Esophagus muscularis mucosa (tissue), 4 donors: ENCODE results near the gene SPATA9. TPM values are rescaled to one million over a fixed set of nuclear protein-coding genes. Genes with fewer than 3 reads are reported as not detected.

ENCODE experiments used
- DNase-seq: peaks from one replicate; pipeline ENCODE4 v3.0.0-alpha.2; 2017; ENCODE audit errors: extremely low spot score
- H3K27ac ChIP-seq, 4 donors: fragments of 200-600 bp; sonication (generic); replicated peaks in 1 of 4; 1 replicate in 3 of 4; 2 replicates in 1 of 4; pipeline ENCODE4 v1.5.1; 2016 to 2019; ENCODE audit warnings: mild to moderate bottlenecking in 1 of 4
- H3K27me3 ChIP-seq, 4 donors: fragments of 200-600 bp; sonication (generic); one replicate each; pipeline versions ENCODE4 v1.5.1 to v1.6.0; 2016 to 2019
- H3K36me3 ChIP-seq, 4 donors: fragments of 200-600 bp; sonication (generic); one replicate each; pipeline ENCODE4 v1.5.1; 2016 to 2019
- H3K4me1 ChIP-seq, 4 donors: fragments of 200-600 bp; sonication (generic); one replicate each; pipeline ENCODE4 v1.5.1; 2016 to 2019
- H3K4me3 ChIP-seq, 4 donors: fragments of 200-600 bp; sonication (generic); 1 replicate in 2 of 4; 2 replicates in 2 of 4; pipeline ENCODE4 v1.5.1; 2016 to 2019; ENCODE audit warnings: mild to moderate bottlenecking in 4 of 4, moderate library complexity in 1 of 4
- H3K9me3 ChIP-seq, 4 donors: fragments of 200-600 bp; sonication (generic); 1 replicate in 3 of 4; 2 replicates in 1 of 4; pipeline ENCODE4 v1.5.1; 2016 to 2019
- EP300 ChIP-seq: sonication (generic); formaldehyde crosslinking; IDR thresholded peaks from one replicate; pipeline ENCODE4 v1.6.1; 2017; ENCODE audit warnings: antibody characterized with exemption
- POLR2A ChIP-seq: fragments of 450-650 bp; IDR thresholded peaks from one replicate; pipeline ENCODE4 v1.6.1; 2017; ENCODE audit warnings: antibody characterized with exemption, moderate library complexity, mild to moderate bottlenecking, low read depth
- POLR2AphosphoS5 ChIP-seq, 2 donors: sonication (generic); formaldehyde crosslinking; IDR thresholded peaks; one replicate each; pipeline ENCODE4 v1.6.1; 2017; ENCODE audit warnings: antibody characterized with exemption in 2 of 2
- WGBS: methylation state at CpG from one replicate; pipeline ENCODE4 v1.1.5; 2018; 5-methylcytosine and 5-hydroxymethylcytosine counted together
- intact Hi-C: fragments of 100-400 bp; cut with DNase I; formaldehyde crosslinking; loops from one replicate; pipeline ENCODE4 v1.15.1; 2023
- total RNA-seq, 4 donors: library from RNA; depleted of rRNA; stranded (reverse); fragments of >200 nt; gene quantifications; one replicate each; pipeline versions ENCODE4 v1.1.0 to v1.2.1, GENCODE V29; 2016
- TF ChIP-seq, protein P1 (sequence below), 3 experiments: fragments of 200-600 bp in 2 of 3; fragments of 450-650 bp in 1 of 3; sonication (generic) in 2 of 3; IDR thresholded peaks; one replicate each; pipeline ENCODE4 v1.5.1; 2017 to 2019; ENCODE audit warnings: antibody characterized with exemption in 3 of 3, mild to moderate bottlenecking in 2 of 3, moderate library complexity in 1 of 3

The SPATA9 gene
- total RNA-seq, 4 donors from 2014 or later: not detected

DNA sequence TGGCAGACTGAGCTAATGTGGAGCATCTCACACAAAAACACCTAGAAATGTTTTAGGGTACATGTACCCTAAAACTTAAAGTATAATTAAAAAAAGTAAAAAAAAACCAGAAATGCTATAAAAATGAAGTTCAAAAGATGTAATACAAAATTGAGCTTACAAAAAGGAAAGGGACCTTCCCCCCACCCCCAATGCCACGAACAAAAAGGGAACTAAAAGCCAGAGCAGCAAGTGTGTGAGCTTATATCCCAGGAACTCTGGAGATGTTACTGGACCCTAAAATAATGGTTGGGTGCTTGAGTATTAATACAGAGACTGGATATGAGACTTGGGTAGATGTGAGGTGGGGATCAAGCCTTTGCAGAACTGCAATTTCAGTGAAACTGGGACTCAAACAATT lies 11.0 kb downstream of the SPATA9 start:
- H3K4me3 ChIP-seq: no peak overlapping the region
- WGBS: 62% methylated on average over 1 of the region's 1 CpG
- intact Hi-C loops: no loop called here
- no peaks in the 10 kb centered on the region for H3K9me3 ChIP-seq
- H3K27me3 ChIP-seq: no peaks in the 10 kb centered on the region
- H3K36me3 ChIP-seq: no peaks in the 10 kb centered on the region
- no peak for TF ChIP-seq POLR2A
- no peak for TF ChIP-seq EP300
- TF ChIP-seq POLR2AphosphoS5 (IDR thresholded peaks at IDR 0.05): no peak
- TF ChIP-seq, protein P1, sequence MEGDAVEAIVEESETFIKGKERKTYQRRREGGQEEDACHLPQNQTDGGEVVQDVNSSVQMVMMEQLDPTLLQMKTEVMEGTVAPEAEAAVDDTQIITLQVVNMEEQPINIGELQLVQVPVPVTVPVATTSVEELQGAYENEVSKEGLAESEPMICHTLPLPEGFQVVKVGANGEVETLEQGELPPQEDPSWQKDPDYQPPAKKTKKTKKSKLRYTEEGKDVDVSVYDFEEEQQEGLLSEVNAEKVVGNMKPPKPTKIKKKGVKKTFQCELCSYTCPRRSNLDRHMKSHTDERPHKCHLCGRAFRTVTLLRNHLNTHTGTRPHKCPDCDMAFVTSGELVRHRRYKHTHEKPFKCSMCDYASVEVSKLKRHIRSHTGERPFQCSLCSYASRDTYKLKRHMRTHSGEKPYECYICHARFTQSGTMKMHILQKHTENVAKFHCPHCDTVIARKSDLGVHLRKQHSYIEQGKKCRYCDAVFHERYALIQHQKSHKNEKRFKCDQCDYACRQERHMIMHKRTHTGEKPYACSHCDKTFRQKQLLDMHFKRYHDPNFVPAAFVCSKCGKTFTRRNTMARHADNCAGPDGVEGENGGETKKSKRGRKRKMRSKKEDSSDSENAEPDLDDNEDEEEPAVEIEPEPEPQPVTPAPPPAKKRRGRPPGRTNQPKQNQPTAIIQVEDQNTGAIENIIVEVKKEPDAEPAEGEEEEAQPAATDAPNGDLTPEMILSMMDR (IDR thresholded peaks at IDR 0.05): no peak
- DNase-seq: no peak
- H3K4me1 ChIP-seq: peaks cover 16 to 35% (median 22%) of the 10 kb centered on the region in 4 donors
- H3K27ac ChIP-seq: no peak overlapping the region

DNA sequence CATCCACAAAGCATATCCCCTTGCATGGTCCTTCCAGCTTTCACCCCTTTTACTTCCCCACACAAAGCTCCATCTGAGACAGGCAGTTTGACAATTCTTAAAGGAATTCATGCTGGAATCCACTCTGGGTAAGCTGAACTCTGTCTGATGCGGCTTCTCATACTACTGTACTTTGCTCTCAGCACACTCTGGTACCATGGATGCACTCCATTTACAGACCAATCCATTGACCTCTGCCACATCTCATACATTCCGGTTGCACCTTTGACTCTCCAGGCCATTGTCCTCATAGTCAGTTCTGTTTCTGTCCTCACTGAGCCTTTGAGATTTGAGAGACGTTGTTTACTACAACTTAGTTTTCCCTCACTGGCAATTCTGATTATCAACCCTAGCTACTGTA lies 12.2 kb downstream of the SPATA9 start:
- intact Hi-C loops: no loop called here
- Histone ChIP-seq H3K27ac (peak overlapping the region in 3 of 4 donors; percentile 76 to 83 (median 82)), H3K4me3 (no peak overlapping the region), H3K27me3 (no peaks in the 10 kb centered on the region), H3K4me1 (peaks cover 16 to 35% (median 22%) of the 10 kb centered on the region in 4 donors), H3K9me3 (no peaks in the 10 kb centered on the region), H3K36me3 (no peaks in the 10 kb centered on the region)
- TF ChIP-seq EP300 (no peak), POLR2AphosphoS5 (IDR thresholded peaks at IDR 0.05) (no peak), POLR2A (no peak)
- TF ChIP-seq, protein P1 (IDR thresholded peaks at IDR 0.05): no peak
- 96% methylated on average over 3 of the region's 3 CpGs for WGBS
- DNase-seq: no peak

DNA sequence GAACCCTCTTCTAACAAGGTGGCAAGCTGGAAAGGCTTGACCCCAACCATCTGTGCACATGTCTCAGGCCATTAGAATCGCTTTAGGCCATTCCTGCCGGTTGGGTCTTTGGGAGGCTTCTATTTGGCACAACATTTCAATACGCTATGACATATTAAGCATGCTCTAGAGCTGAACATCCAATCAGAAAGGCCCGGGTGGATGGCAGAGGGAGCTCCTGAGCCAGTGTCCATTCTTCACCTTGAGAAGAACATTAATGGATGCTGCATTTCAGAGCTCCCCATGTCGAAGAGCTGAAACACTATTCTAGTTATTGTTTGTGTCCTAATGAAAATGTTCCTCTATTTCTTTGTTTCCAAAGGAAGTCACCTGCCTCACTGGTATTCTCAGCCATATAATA lies 12.8 kb downstream of the SPATA9 start:
- no peaks in the 10 kb centered on the region for H3K9me3 ChIP-seq
- no peaks in the 10 kb centered on the region for H3K27me3 ChIP-seq
- DNase-seq: no peak
- TF ChIP-seq EP300 (no peak), POLR2AphosphoS5 (IDR thresholded peaks at IDR 0.05) (no peak), POLR2A (no peak)
- TF ChIP-seq, protein P1 (IDR thresholded peaks at IDR 0.05): no peak
- H3K4me1 ChIP-seq: peaks cover 16 to 35% (median 22%) of the 10 kb centered on the region in 4 donors
- no peaks in the 10 kb centered on the region for H3K36me3 ChIP-seq
- WGBS: 81% methylated on average over 5 of the region's 5 CpGs
- intact Hi-C loops: loop anchor here (5.0 to 10.0 kb wide), 2 partner anchors 177 to 295 kb away; partner anchors contain the start of gene ELL2
- H3K4me3 ChIP-seq: no peak overlapping the region
- peak overlapping the region; percentile 62 to 83 (median 79) for H3K27ac ChIP-seq

DNA sequence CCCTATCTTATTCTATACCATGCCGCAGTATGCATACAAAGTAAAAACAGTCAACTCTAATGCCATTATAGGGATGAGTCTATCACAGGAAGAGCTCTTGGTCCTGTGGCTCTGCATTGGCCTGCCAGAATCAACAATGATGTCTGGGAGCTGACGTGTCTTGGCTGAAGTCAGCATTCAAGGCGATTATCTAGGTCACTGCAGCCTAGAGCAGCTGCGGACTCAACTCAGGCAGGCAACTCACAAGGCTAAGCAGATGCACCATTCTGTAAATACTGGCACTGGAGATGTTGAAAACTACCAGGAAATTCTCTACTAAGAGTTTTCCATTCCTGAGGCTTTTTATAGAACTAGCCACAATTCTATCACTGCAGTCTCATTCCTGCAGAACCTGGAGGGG lies 13.3 kb downstream of the SPATA9 start:
- H3K36me3 ChIP-seq: no peaks in the 10 kb centered on the region
- no peaks in the 10 kb centered on the region for H3K27me3 ChIP-seq
- DNase-seq: peak; percentile 93
- H3K27ac ChIP-seq: peak overlapping the region; percentile 62 to 83 (median 79)
- intact Hi-C loops: loop anchor here (5.0 to 10.0 kb wide), 2 partner anchors 178 to 295 kb away; partner anchors contain the start of gene ELL2
- no peak overlapping the region for H3K4me3 ChIP-seq
- H3K9me3 ChIP-seq: no peaks in the 10 kb centered on the region
- TF ChIP-seq POLR2A (no peak), POLR2AphosphoS5 (IDR thresholded peaks at IDR 0.05) (peak; percentile 83 to 93)
- TF ChIP-seq, protein P1 (IDR thresholded peaks at IDR 0.05): peak in 1 of 3 experiments; percentile 4
- peaks cover 17 to 38% (median 25%) of the 10 kb centered on the region in 4 donors for H3K4me1 ChIP-seq
- 52% methylated on average over 4 of the region's 4 CpGs for WGBS

DNA sequence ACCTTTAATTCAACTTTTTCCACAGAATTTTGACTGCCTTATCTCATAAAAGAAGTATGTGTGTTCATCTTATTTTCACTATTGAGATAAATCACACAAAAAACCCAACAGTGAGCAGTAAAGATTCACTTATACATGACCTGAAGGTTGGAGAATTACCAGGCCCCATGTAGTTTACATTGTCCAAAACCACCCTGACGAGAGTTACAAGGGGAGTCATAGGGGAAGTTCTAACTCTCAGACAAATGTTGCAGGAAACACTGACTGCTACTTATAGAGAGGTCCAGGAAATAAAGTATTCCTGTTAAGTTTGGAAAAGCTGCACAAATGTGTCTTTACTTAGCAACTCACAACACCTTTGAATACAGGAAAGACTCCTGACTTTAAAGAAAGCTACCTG lies 14.1 kb downstream of the SPATA9 start:
- Histone ChIP-seq H3K4me1 (peaks cover 21 to 42% (median 32%) of the 10 kb centered on the region in 4 donors), H3K4me3 (no peak overlapping the region), H3K27me3 (no peaks in the 10 kb centered on the region), H3K9me3 (no peaks in the 10 kb centered on the region), H3K36me3 (no peaks in the 10 kb centered on the region), H3K27ac (peak overlapping the region in 3 of 4 donors; percentile 73 to 83 (median 82))
- 58% methylated on average over 1 of the region's 1 CpG for WGBS
- TF ChIP-seq EP300 (no peak), POLR2A (no peak), POLR2AphosphoS5 (IDR thresholded peaks at IDR 0.05) (no peak)
- TF ChIP-seq, protein P1 (IDR thresholded peaks at IDR 0.05): no peak
- intact Hi-C loops: loop anchor here (5.0 to 10.0 kb wide), 2 partner anchors 179 to 296 kb away; partner anchors contain the start of gene ELL2
- no peak for DNase-seq
